H1 (cell line): ENCODE data around the gene PWWP3B.

Experiments
- ASH2L ChIP-seq: fragments of 200-600, 300-600 bp; sonication (generic); IDR thresholded peaks from one replicate; pipeline ENCODE4 v1.7.1; 2017; ENCODE audit warnings: low read length
- BACH1 ChIP-seq: IDR thresholded peaks from 2 replicates; pipeline ENCODE4 v1.6.1; 2012; ENCODE audit warnings: low read length, improper control_type of control experiment
- BRCA1 ChIP-seq: IDR thresholded peaks from 2 replicates; pipeline ENCODE4 v1.6.1; 2012; ENCODE audit warnings: low read depth, low read length, improper control_type of control experiment
- EZH2 ChIP-seq: fragments of 200-600 bp; sonication (generic); IDR thresholded peaks from 2 replicates; pipeline ENCODE4 v1.7.1; 2012; ENCODE audit warnings: low read depth, mild to moderate bottlenecking, moderate library complexity, low read length, inconsistent platforms; ENCODE audit not compliant: severe bottlenecking
- HDAC6 ChIP-seq: IDR thresholded peaks from one replicate; pipeline ENCODE4 v1.7.1; 2012; ENCODE audit warnings: low read depth, mild to moderate bottlenecking, inconsistent platforms, low read length, moderate library complexity
- JUND ChIP-seq: IDR thresholded peaks from 2 replicates; pipeline ENCODE4 v1.6.1; 2011; ENCODE audit warnings: mild to moderate bottlenecking, improper control_type of control experiment, low read length
- RAD21 ChIP-seq, 2 experiments: IDR thresholded peaks in 1 of 2; conservative IDR thresholded peaks in 1 of 2; 2 replicates each; pipeline ENCODE4 v1.6.1; 2011; ENCODE audit warnings: low read depth in 2 of 2, low read length in 2 of 2, improper control_type of control experiment in 1 of 2, inconsistent platforms in 1 of 2, mild to moderate bottlenecking in 1 of 2, moderate library complexity in 1 of 2
- TAF1 ChIP-seq: IDR thresholded peaks from 2 replicates; pipeline ENCODE4 v1.6.1; 2011; ENCODE audit warnings: mild to moderate bottlenecking, low read depth, low read length
- YY1 ChIP-seq: IDR thresholded peaks from 2 replicates; pipeline ENCODE4 v1.6.1; 2011; ENCODE audit warnings: low read depth, mild to moderate bottlenecking, low read length

DNA sequence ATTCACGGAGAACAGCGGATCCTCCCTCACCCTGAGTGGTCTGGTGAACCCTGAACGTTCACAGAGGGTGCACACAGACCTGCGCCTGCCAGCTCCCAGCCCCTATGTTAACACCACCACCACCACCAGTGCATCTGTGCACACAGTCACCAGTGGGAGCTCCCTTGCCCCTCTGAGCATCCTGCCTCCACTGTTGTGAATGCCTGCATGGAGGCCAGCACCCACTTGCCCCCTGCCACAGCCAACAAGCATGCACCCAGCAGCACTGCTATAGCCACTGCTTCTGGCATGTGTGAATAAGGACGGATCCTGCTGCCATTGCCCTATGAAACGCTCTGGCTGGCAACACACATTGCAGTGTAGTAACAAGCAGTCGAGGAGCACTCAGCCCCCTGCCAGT lies 29.1 kb upstream of the PWWP3B start:
- TF ChIP-seq YY1 (no peak), RAD21 (IDR thresholded peaks at IDR 0.05 in 1 of 2, conservative IDR thresholded peaks at IDR 0.05 in 1 of 2; ENCODE audit: low read depth in 2 of 2, low read length in 2 of 2) (no peak), TAF1 (no peak), HDAC6 (no peak), EZH2 (no peak), BRCA1 (no peak), JUND (no peak), BACH1 (no peak), ASH2L (no peak)
